ENCODE results near the gene ADAM12. TPM values are rescaled to one million over a fixed set of nuclear protein-coding genes. Genes with fewer than 3 reads are reported as not detected.
A peak's percentile ranks its signal among the peaks of the same experiment; 100 is the strongest.

Gene ADAM12
- total RNA-seq, 1 donor: under 0.01 TPM

- DNase-seq (ENCODE audit: low read depth in 2 of 3, low spot score in 2 of 3): no peak
Observed at GRCh38 chr10:126158133-126158892, 230.0 kb downstream of the ADAM12 start.

GRCh38 chr10:126157189-126157588 lies 231.1 kb downstream of the ADAM12 start:
- no peak for DNase-seq (ENCODE audit: low read depth in 2 of 3, low spot score in 2 of 3)

DNA sequence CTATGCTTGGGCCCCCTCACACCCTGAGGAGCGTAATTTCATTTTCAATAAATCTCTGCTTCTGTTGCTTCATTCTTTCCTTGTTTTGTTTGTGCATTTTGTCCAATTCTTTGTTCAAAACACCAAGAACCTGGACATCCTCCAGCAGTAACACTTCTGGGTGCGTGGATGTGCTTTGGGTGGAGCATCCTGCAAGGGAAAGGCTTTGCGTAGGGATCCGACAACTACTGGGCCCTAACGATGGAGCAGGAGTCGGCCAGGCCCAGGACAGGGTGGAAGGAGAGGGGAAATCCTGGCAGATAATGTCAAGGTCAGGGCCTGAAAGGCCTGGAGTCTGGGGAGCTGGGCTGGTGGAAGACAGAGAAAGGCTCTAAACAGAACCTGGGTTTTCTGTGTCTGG lies 231.8 kb downstream of the ADAM12 start:
- DNase-seq (ENCODE audit: low read depth in 2 of 3, low spot score in 2 of 3): no peak

DNA sequence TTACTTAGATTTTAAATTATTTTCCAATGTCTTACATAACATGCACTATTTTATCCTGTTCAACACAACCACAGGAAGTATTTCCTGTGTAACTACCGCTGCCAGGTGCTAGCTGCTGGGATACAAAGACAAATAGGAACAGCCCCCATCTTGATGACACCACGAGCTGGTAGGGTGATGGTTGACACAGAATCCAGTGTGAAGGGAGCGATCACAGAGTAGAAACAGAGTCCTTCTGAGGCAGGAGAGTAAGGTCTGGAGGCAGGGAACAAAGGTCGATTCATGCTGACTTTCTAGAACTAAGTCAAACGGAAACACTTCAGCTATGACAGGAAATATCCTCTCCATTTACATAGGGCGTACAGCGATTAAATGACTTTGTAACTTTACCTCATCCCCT lies 232.3 kb downstream of the ADAM12 start:
- no peak for DNase-seq (ENCODE audit: low read depth in 2 of 3, low spot score in 2 of 3)

- DNase-seq (ENCODE audit: low read depth in 2 of 3, low spot score in 2 of 3): no peak
Observed at GRCh38 chr10:126155528-126155927, 232.7 kb downstream of the ADAM12 start.

DNA sequence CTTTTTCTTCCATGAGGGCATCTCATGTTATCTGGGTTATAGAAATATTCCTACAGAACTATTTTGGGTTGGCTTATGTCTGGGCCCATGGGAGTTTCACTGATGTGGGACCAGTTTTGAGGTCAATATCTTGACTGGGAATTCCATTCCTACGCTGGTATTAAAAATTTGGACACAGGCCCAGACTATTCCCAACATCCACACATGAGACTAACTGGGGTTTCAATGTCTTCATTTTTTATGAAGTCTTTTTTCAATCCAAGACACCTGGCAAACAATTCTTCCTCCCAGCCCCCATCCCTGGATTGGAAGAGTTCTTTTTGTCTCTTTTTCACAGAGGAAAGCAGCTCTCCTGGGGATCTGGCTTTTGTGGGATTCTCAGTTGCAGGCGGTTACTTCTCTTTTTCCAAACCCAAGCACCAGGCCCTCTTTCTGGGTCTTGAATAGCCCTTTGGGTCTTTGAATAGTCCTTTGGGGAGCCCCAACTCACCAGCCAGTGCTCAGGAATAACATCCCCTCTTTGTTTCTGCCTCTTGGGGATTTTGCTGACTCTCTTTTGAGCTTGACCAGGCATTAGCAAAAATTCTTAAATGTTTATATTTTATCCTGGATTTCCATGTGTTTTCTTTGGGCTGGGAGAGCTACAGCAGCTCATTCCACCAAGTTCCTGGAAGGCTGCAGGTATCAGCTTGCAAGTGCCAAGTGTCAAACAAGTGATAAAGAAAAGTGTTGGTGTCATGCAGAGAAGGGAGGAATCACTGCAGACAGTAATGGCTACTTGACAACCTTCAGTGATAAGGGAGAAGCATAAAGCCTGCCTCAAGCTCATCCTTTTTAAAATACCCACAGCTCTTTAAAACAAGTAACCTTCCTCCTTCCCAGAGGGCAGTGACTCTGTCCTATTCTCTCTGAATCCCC lies 234.3 kb downstream of the ADAM12 start:
- no peak for DNase-seq (ENCODE audit: low read depth in 2 of 3, low spot score in 2 of 3)

GRCh38 chr10:126147866-126148587 lies 240.2 kb downstream of the ADAM12 start:
- peak in 1 of 3 donors; percentile 9 for DNase-seq (ENCODE audit: low read depth in 2 of 3, low spot score in 2 of 3)

DNA sequence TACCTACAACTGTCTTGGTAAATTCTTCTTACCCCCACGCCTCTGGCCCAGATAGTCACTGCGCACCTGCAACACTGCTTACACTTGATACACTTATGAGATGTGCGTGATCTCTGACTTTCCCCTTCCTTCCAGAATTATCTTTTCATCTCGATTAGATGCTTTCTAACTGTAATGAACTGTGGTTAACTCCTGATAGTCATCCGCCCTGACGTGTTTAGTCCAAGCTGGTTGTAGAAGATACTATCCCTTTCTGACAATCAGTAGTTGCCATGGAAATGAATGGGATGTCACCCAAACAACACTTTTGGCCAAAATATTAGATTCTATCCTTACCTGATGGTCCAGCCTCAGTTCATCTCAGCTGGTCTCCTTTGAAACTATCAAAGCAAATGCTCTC lies 241.5 kb downstream of the ADAM12 start:
- peak in 1 of 3 donors; percentile 38 for DNase-seq (ENCODE audit: low read depth in 2 of 3, low spot score in 2 of 3)

DNA sequence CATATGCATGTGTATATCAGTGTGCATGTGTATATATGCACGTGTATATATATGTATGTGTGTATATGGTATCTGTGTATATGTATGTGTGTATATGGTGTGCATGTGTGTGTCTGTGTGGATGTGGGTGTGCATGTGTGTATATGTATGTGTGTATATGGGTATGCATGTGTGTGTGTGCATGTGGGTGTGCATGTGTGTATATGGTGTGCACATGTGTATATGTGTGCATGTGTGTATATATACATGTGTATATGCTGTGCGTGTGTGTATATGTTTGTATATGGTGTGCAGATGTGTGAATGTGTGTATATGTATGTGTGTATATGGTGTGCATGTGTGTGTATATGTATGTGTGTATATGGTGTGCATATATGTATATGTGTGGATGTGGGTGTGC lies 245.2 kb downstream of the ADAM12 start:
- no peak for DNase-seq (ENCODE audit: low read depth in 2 of 3, low spot score in 2 of 3)

DNA sequence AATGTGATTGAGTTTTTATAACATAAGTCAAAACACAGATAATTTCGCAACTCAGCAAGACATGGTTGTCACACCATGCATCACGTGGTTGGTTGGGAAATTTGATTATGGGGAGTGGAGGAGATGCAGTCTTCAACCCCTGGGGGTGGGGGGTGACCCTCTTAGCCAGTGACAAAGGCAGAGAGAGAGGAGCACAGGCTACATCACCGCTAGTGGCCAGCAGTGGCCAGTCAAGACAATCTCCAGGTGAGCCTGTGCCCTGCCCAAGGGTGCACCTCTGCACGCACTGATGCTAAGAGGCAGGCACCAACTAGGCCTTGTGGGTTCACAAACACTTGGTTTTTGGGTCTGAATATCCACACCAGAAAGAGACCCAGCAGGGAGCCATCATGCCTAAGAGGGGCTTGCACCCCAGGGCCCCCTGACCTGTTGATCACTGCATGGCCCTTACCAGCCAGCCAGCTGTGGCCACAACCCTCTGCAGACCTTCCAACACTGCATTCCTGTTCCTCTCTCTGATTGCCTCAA lies 247.5 kb downstream of the ADAM12 start:
- no peak for DNase-seq (ENCODE audit: low read depth in 2 of 3, low spot score in 2 of 3)

- DNase-seq (ENCODE audit: low read depth in 2 of 3, low spot score in 2 of 3): no peak
Observed at GRCh38 chr10:126137562-126138221, 250.6 kb downstream of the ADAM12 start.

GRCh38 chr10:126135941-126136595 lies 252.2 kb downstream of the ADAM12 start:
- peak in 2 of 3 donors; percentile 13 to 56 for DNase-seq (ENCODE audit: low read depth in 2 of 3, low spot score in 2 of 3)

DNA sequence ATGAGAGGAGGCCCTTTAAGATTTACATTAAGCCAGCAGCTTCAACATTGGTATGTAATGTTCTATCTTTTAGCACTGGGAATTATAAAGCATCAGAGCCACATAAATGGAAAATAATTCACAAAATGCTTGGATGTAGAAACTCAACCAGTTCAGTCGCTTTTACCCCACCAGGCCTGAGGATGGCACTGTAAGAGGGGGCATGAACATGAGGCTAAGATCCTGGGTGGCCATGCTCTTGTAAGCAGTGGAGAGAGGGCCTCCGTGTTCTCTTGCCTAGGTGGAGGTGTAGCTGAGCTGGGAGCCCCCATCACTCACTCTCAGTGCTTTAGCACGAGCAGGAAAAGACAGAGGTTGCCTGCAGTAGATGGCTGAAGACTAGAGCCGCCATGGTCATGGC lies 253.1 kb downstream of the ADAM12 start:
- no peak for DNase-seq (ENCODE audit: low read depth in 2 of 3, low spot score in 2 of 3)

- DNase-seq (ENCODE audit: low read depth in 2 of 3, low spot score in 2 of 3): no peak
Observed at GRCh38 chr10:126133906-126134656, 254.2 kb downstream of the ADAM12 start.

- no peak for DNase-seq (ENCODE audit: low read depth in 2 of 3, low spot score in 2 of 3)
Observed at GRCh38 chr10:126133082-126133620, 255.1 kb downstream of the ADAM12 start.

DNA sequence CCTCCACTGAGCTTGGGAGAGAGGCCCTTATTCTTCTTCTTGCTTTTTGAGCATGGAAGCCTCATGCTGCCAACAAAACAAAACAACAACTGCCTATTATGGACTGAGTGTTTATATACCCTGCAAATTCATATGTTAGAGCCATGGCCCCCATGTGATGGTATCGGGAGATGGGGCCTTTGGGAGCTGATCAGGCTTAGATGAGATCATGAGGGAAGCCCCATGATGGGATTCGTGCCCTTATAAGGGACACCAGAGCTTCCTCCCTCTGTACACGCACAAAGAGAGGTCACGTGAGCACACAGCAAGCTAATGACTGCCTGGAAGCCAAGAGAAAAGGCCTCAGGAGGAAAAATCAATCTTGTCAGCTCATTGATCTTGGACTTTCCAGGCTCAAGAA lies 256.9 kb downstream of the ADAM12 start:
- no peak for DNase-seq (ENCODE audit: low read depth in 2 of 3, low spot score in 2 of 3)

- no peak for DNase-seq (ENCODE audit: low read depth in 2 of 3, low spot score in 2 of 3)
Observed at GRCh38 chr10:126130271-126130710, 258.0 kb downstream of the ADAM12 start.

DNA sequence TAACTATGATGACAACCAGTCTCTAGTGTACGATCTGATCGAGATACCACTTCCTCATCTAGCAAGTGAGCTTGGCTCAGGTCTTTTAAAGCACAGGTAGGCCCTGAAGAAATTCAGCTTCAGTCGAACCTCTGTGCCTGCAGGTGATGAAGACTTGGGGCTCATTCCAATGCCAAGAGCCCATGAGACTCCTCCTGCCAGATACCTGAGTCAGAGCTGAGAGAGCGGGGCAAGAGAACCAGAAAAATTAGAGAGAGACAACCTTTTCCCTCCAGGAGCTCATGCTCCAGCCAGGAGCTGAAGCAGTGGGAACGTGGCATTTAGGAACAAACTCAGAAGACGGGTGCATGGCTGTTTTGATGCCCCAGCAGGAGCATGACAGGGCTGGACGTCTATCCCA lies 259.3 kb downstream of the ADAM12 start:
- DNase-seq (ENCODE audit: low read depth in 2 of 3, low spot score in 2 of 3): no peak

GRCh38 chr10:126128581-126128980 lies 259.7 kb downstream of the ADAM12 start:
- no peak for DNase-seq (ENCODE audit: low read depth in 2 of 3, low spot score in 2 of 3)
